ENCODE results near the gene SERPINI1.

- TF ChIP-seq CHD1 (IDR thresholded peaks at IDR 0.05; ENCODE audit: low read depth, low read length), result no peak
- TF ChIP-seq POLR2A (IDR thresholded peaks at IDR 0.05; ENCODE audit: control extremely low read depth in 1 of 2, low read depth in 2 of 2, low read length in 2 of 2), result no peak
- no peak for TF ChIP-seq NANOG (IDR thresholded peaks at IDR 0.05; ENCODE audit: insufficient read depth, low read depth, low read length, poor library complexity, severe bottlenecking)
- no peak for TF ChIP-seq HDAC2 (IDR thresholded peaks at IDR 0.05; ENCODE audit: borderline replicate concordance in 1 of 2, low read depth in 2 of 2, low read length in 2 of 2)
- no peak for TF ChIP-seq MAX (IDR thresholded peaks at IDR 0.05)
- TF ChIP-seq, protein P1, sequence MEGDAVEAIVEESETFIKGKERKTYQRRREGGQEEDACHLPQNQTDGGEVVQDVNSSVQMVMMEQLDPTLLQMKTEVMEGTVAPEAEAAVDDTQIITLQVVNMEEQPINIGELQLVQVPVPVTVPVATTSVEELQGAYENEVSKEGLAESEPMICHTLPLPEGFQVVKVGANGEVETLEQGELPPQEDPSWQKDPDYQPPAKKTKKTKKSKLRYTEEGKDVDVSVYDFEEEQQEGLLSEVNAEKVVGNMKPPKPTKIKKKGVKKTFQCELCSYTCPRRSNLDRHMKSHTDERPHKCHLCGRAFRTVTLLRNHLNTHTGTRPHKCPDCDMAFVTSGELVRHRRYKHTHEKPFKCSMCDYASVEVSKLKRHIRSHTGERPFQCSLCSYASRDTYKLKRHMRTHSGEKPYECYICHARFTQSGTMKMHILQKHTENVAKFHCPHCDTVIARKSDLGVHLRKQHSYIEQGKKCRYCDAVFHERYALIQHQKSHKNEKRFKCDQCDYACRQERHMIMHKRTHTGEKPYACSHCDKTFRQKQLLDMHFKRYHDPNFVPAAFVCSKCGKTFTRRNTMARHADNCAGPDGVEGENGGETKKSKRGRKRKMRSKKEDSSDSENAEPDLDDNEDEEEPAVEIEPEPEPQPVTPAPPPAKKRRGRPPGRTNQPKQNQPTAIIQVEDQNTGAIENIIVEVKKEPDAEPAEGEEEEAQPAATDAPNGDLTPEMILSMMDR (IDR thresholded peaks at IDR 0.05; ENCODE audit: control extremely low read depth in 1 of 3, insufficient read depth in 1 of 3, low read depth in 1 of 3, low read length in 3 of 3), result no peak
- TF ChIP-seq EZH2 (IDR thresholded peaks at IDR 0.05; ENCODE audit: low read depth, low read length, severe bottlenecking), result no peak
- no peak for TF ChIP-seq EP300 (IDR thresholded peaks at IDR 0.05; ENCODE audit: borderline replicate concordance in 1 of 2, low read depth in 2 of 2, low read length in 2 of 2)
- TF ChIP-seq, protein P2, sequence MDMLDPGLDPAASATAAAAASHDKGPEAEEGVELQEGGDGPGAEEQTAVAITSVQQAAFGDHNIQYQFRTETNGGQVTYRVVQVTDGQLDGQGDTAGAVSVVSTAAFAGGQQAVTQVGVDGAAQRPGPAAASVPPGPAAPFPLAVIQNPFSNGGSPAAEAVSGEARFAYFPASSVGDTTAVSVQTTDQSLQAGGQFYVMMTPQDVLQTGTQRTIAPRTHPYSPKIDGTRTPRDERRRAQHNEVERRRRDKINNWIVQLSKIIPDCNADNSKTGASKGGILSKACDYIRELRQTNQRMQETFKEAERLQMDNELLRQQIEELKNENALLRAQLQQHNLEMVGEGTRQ (IDR thresholded peaks at IDR 0.05; ENCODE audit: low read length), result no peak
These were observed 7.3 kb upstream of the SERPINI1 start for GRCh38 chr3:167728176-167728575.

Measured in H1 (cell line).